GM21619 (cell line): ENCODE measurements around the gene SEC11C.

Source experiments
- ATAC-seq: cut with Tn5 transposase; IDR thresholded peaks from one replicate; pipeline ENCODE4 v1.9.1; 2021; ENCODE audit not compliant: unreplicated experiment

SEC11C gene

DNA sequence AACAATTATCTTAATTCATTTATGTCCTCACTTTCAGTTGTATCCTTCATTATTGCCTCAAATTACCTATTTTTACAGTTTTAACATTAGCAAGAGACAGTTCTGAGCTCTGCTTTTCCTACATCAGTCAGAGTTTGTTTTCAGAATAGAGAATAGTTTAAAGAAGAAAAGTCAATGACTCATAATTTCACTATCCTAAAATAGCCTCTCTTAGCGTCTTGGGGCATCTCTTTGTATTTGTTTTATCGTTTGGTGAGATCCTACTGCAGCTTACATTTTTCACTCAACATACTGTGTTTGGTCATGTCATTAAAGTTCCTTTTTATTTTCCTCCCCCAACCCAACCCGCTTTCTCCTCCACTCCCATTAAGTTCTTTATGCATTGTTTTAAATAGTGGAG lies 3.8 kb downstream of the SEC11C start:
- ATAC-seq = no peak

DNA sequence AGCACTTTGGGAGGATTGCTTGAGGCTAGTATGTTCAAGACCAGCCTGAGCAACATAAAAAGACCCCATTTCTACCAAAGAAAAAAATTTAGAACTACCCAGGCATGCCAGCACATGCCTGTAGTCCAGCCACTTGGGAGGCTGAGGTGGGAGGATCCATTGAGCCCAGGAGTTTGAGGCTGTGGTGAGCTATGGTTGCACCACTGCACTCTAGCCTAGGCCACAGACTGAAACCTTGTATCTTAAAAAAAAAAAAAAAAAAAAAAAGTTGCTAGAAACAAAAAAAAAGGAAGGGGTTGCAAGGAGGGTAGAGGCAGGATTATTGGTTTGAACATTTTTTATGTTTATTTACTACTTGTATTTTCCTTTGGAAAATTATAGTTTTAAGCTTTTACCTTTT lies 4.8 kb downstream of the SEC11C start:
- ATAC-seq = no peak

DNA sequence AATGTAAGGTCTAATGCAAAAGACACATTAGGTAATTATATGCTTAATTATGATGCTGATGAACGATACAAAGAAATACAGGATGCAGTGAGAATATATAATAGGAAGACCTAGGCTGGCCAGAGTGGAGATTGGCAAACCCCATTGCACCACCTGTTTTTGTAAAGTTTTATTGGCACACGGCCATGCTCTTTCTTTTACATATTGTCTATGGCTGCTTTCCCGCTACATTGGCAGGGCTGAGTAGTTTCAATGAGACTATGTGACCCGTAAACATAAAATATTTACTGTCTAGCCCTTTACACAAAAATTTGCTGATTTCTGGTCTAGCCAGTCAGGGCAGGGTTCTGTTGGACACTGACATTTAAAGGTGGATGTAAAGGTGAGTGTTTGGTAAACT lies 5.4 kb downstream of the SEC11C start:
- ATAC-seq = no peak

GRCh38 chr18:59148192-59148591 lies 8.5 kb downstream of the SEC11C start:
- no peak for ATAC-seq

DNA sequence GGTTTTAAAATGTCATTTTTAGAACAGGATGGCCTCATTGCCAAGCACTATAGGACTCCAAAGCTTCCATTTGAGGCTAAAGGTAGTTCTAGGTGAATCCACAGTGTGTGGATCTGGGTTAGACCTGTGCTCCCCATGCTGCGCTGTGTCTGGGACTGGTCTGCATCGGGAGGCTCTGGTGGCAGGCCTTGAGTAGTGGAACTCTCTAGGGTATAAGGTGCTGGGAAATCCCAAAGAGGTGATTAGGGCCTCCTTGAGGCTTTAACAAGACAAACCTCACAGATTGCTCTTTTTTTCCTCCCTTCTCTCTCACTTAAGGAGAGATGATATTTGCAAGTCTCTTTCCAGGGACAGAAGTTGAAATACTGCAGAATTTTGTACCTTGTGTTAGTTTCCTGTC lies 9.3 kb downstream of the SEC11C start:
- no peak for ATAC-seq

DNA sequence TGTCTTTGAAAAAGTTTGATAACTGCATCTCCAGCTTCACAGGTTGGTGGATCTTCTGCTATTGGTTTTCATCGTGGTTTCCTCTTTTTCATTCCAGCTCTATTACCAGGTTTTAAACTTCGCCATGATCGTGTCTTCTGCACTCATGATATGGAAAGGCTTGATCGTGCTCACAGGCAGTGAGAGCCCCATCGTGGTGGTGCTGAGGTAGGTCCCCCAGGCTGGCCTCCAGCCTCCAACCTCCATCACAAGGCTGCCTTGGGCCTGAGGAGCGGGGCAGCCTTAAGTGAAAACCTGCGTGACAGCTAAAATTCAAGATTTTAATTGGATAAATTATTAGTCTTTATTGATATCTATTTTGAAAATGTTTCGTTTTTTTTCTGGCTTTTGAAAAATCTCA lies 9.7 kb downstream of the SEC11C start:
- ATAC-seq = no peak

- no peak for ATAC-seq
Measured at GRCh38 chr18:59150236-59150635, 10.6 kb downstream of the SEC11C start.

- no peak for ATAC-seq
Measured at GRCh38 chr18:59155153-59155552, 15.5 kb downstream of the SEC11C start.

- ATAC-seq = no peak
Measured at GRCh38 chr18:59156316-59156715, 16.6 kb downstream of the SEC11C start.

GRCh38 chr18:59159265-59159664 lies 19.6 kb downstream of the SEC11C start:
- ATAC-seq = no peak

DNA sequence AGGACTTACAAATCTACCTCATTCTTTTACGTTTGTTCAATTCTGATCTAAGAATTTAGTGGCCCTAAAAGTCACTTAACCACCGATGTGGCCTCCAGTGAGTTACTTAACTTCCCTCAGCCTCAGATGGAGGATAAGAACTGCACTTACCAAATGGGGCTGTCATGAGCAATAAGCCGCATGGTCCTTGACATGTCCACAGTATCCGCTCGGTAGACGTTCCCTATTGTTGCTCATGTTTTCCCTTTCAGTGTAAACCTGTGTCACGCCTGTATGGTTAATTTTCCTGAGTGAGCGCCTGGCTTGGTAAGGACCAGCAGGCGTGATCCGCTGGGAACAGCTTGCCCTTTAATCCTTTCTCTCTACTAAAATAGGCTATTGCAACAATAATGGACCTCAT lies 20.3 kb downstream of the SEC11C start:
- ATAC-seq = no peak

GRCh38 chr18:59172664-59173249 lies 33.1 kb downstream of the SEC11C start:
- ATAC-seq = no peak

DNA sequence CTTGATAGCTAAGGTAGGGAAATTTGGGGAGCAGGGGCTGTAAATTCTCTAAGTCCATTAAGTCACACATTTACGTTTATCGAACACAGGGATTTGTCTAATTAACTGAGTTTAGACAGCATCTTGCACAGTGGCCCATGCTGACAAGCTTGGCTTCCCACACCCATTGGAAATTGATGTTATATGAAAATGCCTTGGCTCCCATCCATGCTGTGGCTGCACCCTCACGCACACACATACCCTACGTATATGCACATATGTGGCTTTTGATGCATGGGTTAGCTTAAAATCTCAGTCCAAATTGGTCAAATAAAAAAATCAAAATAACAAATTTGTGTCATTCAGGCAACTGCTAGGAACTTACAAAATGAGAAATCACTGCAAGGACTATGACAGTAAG lies 37.8 kb downstream of the SEC11C start:
- ATAC-seq = no peak

- ATAC-seq = no peak
Measured at GRCh38 chr18:59180150-59180845, 40.6 kb downstream of the SEC11C start.

DNA sequence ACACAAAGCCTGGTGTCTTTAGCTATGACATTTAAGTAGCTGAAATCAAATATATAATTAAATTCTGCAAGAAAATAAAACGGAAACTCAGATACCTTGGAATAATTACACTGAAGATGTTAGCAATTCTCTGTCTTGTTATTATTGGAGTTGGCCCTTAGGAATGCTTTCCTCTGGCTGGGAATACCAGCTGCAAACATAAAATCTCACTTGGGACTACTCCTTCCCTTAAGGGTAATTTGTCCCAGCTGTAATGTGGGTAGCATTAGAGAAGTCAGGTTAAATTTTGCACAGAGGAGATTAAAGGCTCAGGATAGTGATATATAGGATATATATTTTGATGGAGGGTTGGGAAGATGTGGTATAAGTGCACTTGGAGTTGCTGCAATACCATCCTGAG lies 43.0 kb downstream of the SEC11C start:
- no peak for ATAC-seq

DNA sequence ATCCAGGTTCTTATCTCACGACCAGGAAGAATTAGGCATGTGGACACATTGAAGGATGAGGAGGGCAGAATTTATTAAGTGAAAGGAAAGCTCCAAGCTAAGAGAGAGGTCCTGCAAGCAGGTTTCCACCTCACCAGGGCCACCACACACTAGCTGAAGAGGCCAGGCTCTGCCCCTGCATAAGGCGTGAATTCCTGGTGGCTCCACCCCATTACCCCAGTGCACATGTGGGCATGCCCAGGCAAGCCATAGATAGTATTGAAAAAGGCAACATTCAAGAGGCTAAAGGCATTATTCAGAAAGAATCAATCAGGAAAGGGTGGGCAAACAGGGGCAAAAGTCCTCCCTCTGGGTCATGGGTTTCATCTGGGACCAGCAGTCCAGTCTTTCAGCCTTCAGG lies 49.3 kb downstream of the SEC11C start:
- ATAC-seq = no peak

DNA sequence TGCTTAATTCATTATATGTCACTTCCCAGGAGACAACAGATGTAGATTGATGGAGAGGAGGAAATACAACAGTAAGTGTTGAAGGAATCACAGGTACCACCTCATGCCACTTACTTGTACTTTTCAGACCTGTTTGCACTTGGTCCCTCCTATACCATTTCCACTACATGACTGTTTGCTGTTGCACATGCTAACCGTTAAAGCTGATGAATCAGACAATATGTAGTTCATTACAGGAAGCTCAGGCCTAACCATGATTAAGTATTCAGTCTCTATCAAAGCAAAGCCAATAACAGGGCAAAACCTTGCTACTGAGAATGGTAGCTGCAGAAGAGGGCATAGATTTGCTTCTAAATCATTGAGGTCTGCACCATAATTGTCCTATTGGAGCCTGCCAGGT lies 50.1 kb downstream of the SEC11C start:
- ATAC-seq = no peak

DNA sequence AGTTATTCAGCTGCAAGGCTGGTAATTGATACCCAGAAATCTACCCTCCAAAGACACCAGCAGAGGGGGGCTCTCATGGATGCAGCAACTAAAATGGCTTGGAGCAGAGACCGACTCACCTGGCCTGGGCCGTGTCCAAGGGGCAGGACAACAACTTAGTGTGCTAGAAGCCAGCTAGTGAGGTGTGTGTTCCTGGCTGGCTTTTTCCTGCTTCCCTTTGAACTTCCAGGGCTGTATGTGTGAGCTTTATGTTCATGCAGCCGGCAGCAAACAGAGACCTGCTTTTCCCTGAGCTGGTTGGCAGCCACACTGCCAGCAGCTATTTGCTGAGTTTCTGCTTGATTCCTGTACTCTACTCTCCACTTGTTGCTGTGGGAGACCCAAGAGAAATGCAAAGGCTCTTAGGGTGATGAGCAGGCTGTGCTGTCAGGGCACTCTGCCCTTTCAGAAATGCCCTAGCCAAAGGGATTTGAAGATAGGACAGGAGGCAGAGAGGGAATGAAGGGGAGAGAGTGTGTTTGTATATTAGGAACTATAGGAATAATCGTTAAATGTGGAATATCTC lies 56.6 kb downstream of the SEC11C start:
- ATAC-seq = no peak

- ATAC-seq = no peak
Measured at GRCh38 chr18:59197636-59198035, 58.0 kb downstream of the SEC11C start.

DNA sequence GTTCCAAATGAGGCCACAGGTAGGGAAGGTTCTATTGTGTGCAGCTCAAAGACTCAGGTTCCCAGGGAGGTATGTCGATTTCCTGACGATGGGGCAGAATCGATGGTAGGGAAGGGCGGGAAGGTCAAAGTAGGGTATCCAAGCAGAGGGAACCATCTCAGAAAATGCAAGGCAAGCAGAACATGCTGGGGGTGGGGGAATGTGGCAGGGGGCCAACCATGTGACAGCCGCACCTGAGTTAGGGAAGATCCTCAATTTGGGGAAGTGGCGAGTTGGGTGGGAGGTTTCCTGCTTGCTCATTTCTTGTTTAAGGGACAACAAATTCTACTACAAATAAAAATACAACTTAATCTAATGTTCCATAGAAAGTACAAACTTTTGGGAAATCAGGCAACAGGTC lies 58.5 kb downstream of the SEC11C start:
- ATAC-seq = no peak

DNA sequence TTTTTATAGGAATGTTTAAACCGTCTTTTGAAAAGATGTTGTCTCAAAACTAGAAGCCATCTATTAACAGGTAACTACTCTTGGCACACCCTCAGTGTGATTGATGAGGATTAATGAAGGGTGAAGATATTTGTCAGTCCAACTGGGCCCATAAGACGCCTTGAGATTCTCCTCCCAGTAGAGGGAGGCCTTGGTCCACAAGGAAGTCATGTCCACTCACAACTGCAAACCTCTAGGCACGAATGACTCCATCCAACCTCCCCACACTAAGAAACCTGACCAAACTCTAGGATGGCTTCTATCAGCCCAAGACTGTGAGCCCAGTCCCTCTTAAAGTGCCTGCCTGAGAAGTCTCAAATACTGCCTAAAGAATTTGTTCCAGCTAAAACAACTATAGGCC lies 61.1 kb downstream of the SEC11C start:
- ATAC-seq = no peak

DNA sequence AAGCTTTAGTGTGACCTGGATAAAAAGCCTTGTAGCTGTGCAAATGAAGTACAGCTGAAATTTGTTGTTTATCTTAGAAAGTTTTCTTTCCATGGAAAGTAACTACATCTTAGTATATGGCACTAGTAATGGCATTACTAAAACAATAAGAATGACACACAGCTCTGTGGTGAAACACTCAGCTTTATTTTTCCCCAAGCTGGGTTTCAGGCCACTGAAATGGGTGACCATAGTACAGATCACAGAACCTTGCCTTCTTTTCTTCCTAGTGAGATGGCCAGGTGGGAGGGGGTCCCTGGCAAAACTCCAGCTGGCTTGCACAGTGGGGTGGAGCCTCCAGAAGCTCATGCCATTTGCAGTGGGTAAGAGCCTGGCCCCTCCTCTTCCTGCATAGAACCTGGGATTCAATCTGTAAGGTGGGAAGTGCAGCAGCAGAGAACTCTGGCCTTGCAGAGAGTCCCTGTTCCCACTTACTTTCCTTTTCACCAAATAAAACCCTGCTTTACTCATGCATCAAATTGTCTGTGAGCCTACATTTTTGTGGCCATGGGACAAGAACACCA lies 62.7 kb downstream of the SEC11C start:
- ATAC-seq = no peak
